ENCODE data around the gene CDC6. TPM values are rescaled to one million over a fixed set of nuclear protein-coding genes. Genes with fewer than 3 reads are reported as not detected.

Gene CDC6
- 46.8 to 55.1 TPM (median 50.8 TPM) in 5 replicates for total RNA-seq (2022; extraction: Qiagen RNA extraction)

GRCh38 chr17:40287494-40288369, at the start of gene CDC6:
CDC6 (plus strand) TSS chr17:40287879; CDS start chr17:40289421, 1,542 bp downstream.

GRCh38 chr17:40309031-40309948, 21.6 kb downstream of the CDC6 start, which contains the start of gene RARA:
RARA (plus strand) TSS chr17:40309180; CDS start chr17:40331219, 22,039 bp downstream.

Other genes starting within 250 kb of the CDC6 start
- 52.9 to 61.8 TPM (median 56.7 TPM) in 5 replicates for gene MED24, start 233.5 kb upstream of the CDC6 start, total RNA-seq (2022; extraction: Qiagen RNA extraction)
- 23.9 to 31.0 TPM (median 29.2 TPM) in 5 replicates for gene THRA, start 224.9 kb upstream of the CDC6 start, total RNA-seq (2022; extraction: Qiagen RNA extraction)
- 8.6 to 10.5 TPM (median 10.2 TPM) in 5 replicates for gene NR1D1, start 187.3 kb upstream of the CDC6 start, total RNA-seq (2022; extraction: Qiagen RNA extraction)
- 60.6 to 69.1 TPM (median 64.3 TPM) in 5 replicates for gene MSL1, start 165.9 kb upstream of the CDC6 start, total RNA-seq (2022; extraction: Qiagen RNA extraction)
- 43.0 to 55.6 TPM (median 45.3 TPM) in 5 replicates for gene CASC3, start 147.3 kb upstream of the CDC6 start, total RNA-seq (2022; extraction: Qiagen RNA extraction)
- 2.2 to 3.0 TPM (median 2.8 TPM) in 5 replicates for gene RAPGEFL1, start 110.4 kb upstream of the CDC6 start, total RNA-seq (2022; extraction: Qiagen RNA extraction)
- 18.2 to 23.5 TPM (median 21.5 TPM) in 5 replicates for gene WIPF2, start 68.6 kb upstream of the CDC6 start, total RNA-seq (2022; extraction: Qiagen RNA extraction)
- gene RARA, start 21.3 kb downstream of the CDC6 start, total RNA-seq (2022; extraction: Qiagen RNA extraction): 40.3 to 48.3 TPM (median 42.5 TPM) in 5 replicates
- gene GJD3, start 76.9 kb downstream of the CDC6 start, total RNA-seq (2022; extraction: Qiagen RNA extraction): 0.80 to 1.4 TPM (median 0.96 TPM) in 5 replicates
- gene TOP2A, start 130.0 kb downstream of the CDC6 start, total RNA-seq (2022; extraction: Qiagen RNA extraction): 183 to 274 TPM (median 213 TPM) in 5 replicates
- gene IGFBP4, start 155.6 kb downstream of the CDC6 start, total RNA-seq (2022; extraction: Qiagen RNA extraction): 2,310 to 2,905 TPM (median 2,776 TPM) in 5 replicates
- gene TNS4, start 213.7 kb downstream of the CDC6 start, total RNA-seq (2022; extraction: Qiagen RNA extraction): 192 to 284 TPM (median 275 TPM) in 5 replicates

Data from A549 treated with Hydrocortisone at 1 μM for 4 hours (cell line).